Measurements from ENCODE around the gene CRYBA2. TPM values are rescaled to one million over a fixed set of nuclear protein-coding genes. Genes with fewer than 3 reads are reported as not detected.

Gene CRYBA2
- total and polyA plus RNA-seq, 9 of the 15 experiments (the other 6 are each of a cell fraction or from before 2014, with no cell fraction given) = 0.11 to 1.8 (median 0.62) TPM; not detected in 5

DNA sequence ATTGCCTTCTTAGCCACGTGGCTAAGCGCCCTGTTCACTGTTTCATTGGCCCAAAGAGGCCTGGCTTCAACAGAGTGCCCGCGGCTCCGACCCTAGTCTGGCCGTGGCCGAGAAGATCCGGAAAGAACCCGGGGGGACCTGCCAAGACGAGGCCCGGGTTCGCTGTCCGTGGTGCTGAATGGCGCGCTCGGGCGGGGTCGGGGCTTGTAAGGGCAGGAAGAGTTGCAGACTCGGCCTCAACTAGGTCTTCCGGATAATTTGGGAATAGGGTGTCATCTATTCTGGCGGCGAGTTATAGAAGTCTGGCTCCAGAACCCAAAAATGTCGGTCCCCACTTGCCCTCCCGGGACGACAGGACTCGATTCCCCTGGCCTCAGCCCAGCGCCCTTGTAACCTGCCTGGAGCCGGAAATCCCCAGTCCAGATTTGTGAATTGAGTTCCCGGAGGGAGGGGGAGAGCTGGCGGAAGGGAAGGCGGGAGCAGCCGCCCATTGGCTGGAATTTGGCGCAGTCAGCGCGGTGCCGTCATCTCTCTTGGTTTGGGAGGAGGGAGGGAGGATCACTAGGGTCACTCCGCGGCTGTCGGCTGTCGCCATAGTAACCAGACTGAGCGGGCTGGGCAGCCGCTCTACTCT is 30.2 kb downstream of the CRYBA2 start (continued):
- TF ChIP-seq, protein P1, sequence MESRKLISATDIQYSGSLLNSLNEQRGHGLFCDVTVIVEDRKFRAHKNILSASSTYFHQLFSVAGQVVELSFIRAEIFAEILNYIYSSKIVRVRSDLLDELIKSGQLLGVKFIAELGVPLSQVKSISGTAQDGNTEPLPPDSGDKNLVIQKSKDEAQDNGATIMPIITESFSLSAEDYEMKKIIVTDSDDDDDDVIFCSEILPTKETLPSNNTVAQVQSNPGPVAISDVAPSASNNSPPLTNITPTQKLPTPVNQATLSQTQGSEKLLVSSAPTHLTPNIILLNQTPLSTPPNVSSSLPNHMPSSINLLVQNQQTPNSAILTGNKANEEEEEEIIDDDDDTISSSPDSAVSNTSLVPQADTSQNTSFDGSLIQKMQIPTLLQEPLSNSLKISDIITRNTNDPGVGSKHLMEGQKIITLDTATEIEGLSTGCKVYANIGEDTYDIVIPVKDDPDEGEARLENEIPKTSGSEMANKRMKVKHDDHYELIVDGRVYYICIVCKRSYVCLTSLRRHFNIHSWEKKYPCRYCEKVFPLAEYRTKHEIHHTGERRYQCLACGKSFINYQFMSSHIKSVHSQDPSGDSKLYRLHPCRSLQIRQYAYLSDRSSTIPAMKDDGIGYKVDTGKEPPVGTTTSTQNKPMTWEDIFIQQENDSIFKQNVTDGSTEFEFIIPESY (CRISPR knock-in tag; IDR thresholded peaks at IDR 0.05) = peak; percentile 68; the same call in 1 of the 2 replicates
- TF ChIP-seq, protein P2, sequence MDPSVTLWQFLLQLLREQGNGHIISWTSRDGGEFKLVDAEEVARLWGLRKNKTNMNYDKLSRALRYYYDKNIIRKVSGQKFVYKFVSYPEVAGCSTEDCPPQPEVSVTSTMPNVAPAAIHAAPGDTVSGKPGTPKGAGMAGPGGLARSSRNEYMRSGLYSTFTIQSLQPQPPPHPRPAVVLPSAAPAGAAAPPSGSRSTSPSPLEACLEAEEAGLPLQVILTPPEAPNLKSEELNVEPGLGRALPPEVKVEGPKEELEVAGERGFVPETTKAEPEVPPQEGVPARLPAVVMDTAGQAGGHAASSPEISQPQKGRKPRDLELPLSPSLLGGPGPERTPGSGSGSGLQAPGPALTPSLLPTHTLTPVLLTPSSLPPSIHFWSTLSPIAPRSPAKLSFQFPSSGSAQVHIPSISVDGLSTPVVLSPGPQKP (CRISPR knock-in tag; IDR thresholded peaks at IDR 0.05) = no peak
- TF ChIP-seq, protein P3, sequence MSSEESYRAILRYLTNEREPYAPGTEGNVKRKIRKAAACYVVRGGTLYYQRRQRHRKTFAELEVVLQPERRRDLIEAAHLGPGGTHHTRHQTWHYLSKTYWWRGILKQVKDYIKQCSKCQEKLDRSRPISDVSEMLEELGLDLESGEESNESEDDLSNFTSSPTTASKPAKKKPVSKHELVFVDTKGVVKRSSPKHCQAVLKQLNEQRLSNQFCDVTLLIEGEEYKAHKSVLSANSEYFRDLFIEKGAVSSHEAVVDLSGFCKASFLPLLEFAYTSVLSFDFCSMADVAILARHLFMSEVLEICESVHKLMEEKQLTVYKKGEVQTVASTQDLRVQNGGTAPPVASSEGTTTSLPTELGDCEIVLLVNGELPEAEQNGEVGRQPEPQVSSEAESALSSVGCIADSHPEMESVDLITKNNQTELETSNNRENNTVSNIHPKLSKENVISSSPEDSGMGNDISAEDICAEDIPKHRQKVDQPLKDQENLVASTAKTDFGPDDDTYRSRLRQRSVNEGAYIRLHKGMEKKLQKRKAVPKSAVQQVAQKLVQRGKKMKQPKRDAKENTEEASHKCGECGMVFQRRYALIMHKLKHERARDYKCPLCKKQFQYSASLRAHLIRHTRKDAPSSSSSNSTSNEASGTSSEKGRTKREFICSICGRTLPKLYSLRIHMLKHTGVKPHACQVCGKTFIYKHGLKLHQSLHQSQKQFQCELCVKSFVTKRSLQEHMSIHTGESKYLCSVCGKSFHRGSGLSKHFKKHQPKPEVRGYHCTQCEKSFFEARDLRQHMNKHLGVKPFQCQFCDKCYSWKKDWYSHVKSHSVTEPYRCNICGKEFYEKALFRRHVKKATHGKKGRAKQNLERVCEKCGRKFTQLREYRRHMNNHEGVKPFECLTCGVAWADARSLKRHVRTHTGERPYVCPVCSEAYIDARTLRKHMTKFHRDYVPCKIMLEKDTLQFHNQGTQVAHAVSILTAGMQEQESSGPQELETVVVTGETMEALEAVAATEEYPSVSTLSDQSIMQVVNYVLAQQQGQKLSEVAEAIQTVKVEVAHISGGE (CRISPR knock-in tag; IDR thresholded peaks at IDR 0.05) = 0 out of 6 replicates have a peak, but pooled peaks of 1 of the 3 experiments have one; percentile 38
- TF ChIP-seq ESRRA (IDR thresholded peaks at IDR 0.05; ENCODE audit: borderline replicate concordance, low read depth) (no peak), POLR3A (IDR thresholded peaks at IDR 0.05; ENCODE audit: borderline replicate concordance, extremely low read depth, insufficient read depth, insufficient read length) (no peak), NFXL1 (CRISPR knock-in tag; IDR thresholded peaks at IDR 0.05) (no peak), FOXJ3 (CRISPR knock-in tag; IDR thresholded peaks at IDR 0.05) (no peak), FOXP1 (CRISPR knock-in tag; IDR thresholded peaks at IDR 0.05) (peak; percentile 45; the same call in 1 of the 2 replicates), NR2C2 (CRISPR knock-in tag; IDR thresholded peaks at IDR 0.05) (no peak), NR2C2 (tag; IDR thresholded peaks at IDR 0.05) (no peak; the same call in 1 of the 2 replicates), TCF3 (CRISPR knock-in tag; IDR thresholded peaks at IDR 0.05) (no peak), PRPF4 (IDR thresholded peaks at IDR 0.05; ENCODE audit: insufficient read depth, low read depth, low read length, poor library complexity, severe bottlenecking) (no peak)
- TF ChIP-seq, protein P4, sequence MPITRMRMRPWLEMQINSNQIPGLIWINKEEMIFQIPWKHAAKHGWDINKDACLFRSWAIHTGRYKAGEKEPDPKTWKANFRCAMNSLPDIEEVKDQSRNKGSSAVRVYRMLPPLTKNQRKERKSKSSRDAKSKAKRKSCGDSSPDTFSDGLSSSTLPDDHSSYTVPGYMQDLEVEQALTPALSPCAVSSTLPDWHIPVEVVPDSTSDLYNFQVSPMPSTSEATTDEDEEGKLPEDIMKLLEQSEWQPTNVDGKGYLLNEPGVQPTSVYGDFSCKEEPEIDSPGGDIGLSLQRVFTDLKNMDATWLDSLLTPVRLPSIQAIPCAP (CRISPR knock-in tag; IDR thresholded peaks at IDR 0.05; ENCODE audit: borderline replicate concordance) = no peak
- TF ChIP-seq, protein P5, sequence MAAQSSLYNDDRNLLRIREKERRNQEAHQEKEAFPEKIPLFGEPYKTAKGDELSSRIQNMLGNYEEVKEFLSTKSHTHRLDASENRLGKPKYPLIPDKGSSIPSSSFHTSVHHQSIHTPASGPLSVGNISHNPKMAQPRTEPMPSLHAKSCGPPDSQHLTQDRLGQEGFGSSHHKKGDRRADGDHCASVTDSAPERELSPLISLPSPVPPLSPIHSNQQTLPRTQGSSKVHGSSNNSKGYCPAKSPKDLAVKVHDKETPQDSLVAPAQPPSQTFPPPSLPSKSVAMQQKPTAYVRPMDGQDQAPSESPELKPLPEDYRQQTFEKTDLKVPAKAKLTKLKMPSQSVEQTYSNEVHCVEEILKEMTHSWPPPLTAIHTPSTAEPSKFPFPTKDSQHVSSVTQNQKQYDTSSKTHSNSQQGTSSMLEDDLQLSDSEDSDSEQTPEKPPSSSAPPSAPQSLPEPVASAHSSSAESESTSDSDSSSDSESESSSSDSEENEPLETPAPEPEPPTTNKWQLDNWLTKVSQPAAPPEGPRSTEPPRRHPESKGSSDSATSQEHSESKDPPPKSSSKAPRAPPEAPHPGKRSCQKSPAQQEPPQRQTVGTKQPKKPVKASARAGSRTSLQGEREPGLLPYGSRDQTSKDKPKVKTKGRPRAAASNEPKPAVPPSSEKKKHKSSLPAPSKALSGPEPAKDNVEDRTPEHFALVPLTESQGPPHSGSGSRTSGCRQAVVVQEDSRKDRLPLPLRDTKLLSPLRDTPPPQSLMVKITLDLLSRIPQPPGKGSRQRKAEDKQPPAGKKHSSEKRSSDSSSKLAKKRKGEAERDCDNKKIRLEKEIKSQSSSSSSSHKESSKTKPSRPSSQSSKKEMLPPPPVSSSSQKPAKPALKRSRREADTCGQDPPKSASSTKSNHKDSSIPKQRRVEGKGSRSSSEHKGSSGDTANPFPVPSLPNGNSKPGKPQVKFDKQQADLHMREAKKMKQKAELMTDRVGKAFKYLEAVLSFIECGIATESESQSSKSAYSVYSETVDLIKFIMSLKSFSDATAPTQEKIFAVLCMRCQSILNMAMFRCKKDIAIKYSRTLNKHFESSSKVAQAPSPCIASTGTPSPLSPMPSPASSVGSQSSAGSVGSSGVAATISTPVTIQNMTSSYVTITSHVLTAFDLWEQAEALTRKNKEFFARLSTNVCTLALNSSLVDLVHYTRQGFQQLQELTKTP (IDR thresholded peaks at IDR 0.05; ENCODE audit: low read depth in 1 of 2, partially characterized antibody in 2 of 2) = peak in 1 of 2 experiments; percentile 90

Data from K562 (cell line).